C1 segment of cervical spinal cord (tissue), 14 donors: ENCODE results near the gene AKAP5.
"Not testable (repeated sequence)": the region's sequence is repeated elsewhere in the genome, so short reads cannot be mapped to it uniquely, and the experiment has no call there.

Source experiments
- DNase-seq, 14 donors: peaks; one replicate each; lab custom pipeline; 2025; lab: John Stamatoyannopoulos, UW

AKAP5 gene

DNA sequence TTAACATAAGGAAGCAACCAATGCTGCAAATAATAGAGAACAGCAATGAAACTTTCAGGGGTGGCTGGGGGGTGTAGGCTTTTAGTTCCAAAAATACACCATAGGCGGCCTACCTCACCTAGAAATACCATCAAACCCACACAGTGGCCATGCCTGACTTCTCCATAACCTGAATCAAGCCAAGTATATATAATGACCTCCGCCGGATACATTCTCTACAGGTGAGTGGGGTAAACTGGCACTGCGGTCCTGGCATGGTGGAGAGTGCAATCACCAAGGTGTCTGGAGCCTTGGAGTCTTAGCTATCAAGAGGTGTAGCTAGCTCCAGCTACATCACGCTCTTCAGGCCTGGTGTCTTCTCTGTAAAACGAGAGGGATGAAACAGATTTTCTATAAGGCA, 37.2 kb downstream of the AKAP5 start:
- DNase-seq, result peak in 1 of 14 donors; percentile 11

DNA sequence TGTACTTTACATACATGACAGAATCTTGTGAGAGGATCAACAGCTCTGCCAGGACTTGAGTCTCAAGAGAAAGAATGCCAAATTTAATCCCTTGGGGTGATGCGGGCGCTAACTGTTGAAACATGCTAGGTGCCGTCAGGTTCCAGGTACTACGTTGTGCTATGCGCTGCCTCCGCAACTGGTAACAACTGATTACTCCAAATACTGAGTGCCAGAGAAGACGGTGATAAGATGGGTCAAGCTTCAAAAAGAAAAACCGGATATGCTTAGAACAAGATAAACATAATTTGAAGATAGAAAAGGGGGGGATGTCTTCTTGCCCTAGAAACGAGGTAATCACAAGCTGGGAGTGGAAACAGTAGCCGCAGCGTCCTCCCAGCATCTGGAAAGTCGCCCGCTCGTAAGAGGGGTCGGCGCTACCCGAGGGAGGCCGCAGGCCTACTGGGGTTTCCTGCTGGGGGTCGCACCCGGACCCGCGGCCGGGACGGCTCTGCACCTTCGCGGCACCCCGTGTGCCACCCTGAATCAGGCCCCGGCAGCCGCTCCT, 37.7 kb downstream of the AKAP5 start:
- peak in 3 of 14 donors; percentile 14 to 57 (median 40) for DNase-seq

DNA sequence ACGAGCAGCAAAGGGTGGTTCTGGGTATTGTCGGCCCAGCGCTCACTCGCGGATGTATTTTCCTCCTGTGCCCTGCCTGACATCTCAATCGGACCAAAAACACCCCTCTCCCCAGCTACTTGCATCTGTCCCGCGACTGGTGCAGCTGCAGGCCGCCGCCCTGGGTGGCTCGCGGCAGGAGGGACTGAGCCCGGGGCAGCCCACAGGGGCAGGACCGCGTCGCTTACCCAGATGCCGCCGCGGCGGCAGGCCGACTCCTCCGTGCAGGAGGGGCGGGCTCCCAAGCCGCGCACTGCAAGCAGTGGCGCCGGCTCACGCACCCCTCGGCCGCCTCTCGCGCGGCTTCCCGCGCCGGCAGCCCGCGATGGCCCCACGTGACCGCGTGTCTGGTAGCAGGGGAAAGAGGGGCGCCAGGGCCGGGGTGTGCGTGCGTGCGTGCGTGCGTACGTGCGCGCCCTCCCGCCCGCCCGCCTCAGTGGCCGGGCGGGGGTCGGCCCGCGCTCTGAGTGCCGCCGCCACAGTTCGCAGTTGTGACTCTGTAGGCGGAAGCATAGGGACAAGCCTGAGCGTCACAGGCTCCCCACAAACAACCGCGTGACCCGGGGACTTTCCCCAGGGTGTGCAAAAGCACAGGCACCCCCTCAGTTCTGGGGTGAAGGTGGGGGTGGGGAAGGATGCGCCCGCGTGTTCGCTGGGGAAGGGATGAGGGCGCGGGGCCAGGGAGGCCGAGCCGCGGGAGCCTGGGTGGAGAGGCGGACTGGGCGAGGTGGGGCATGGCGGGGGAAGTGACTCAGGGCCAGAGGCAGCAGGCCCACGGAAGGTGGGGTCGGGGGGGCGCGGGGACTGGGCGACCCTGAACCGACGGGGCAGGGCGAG, 38.4 kb downstream of the AKAP5 start, which contains the start of gene ZBTB25:
Gene ZBTB25 (minus strand): TSS at position 405 of the 876 bp plus-strand sequence. CDS start 13,305 bp downstream, outside the sequence.
- DNase-seq, result peak; percentile 51 to 97 (median 89)

DNA sequence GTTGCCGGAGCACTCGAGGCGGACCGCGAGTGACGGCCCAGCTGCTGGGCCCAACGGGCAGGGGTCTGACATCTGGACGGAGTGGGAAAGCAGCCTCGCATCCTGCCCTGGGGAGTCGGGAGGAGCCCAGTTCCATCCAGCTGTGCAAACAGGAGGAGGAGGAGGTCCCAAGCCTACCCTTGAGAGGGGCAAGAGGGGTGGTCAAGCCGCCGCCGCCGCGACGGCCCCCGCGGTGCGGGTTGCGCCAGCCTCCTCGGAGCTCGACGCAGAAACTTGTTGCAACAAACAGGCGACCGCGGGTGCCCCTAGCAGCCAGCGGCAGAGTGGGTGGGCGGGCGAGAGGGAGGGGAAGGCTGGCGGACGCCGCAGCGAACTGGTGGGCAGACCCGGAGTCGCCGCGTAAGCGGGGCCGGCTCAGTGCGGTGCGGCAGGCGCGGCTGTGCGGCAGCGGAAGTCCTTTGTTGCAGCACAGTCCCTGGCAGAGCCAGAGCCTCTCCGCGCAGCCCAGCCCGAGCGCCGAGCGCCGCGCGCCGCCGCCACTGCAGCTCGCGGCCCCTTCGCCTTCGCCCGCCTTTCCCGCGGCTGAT, 39.1 kb downstream of the AKAP5 start, which contains the start of gene ZBTB1:
Gene ZBTB1 (plus strand): TSS at position 461 of the 587 bp plus-strand sequence. CDS start 16,735 bp downstream, outside the sequence.
- peak in 12 of 14 donors; percentile 68 to 92 (median 82) for DNase-seq

DNA sequence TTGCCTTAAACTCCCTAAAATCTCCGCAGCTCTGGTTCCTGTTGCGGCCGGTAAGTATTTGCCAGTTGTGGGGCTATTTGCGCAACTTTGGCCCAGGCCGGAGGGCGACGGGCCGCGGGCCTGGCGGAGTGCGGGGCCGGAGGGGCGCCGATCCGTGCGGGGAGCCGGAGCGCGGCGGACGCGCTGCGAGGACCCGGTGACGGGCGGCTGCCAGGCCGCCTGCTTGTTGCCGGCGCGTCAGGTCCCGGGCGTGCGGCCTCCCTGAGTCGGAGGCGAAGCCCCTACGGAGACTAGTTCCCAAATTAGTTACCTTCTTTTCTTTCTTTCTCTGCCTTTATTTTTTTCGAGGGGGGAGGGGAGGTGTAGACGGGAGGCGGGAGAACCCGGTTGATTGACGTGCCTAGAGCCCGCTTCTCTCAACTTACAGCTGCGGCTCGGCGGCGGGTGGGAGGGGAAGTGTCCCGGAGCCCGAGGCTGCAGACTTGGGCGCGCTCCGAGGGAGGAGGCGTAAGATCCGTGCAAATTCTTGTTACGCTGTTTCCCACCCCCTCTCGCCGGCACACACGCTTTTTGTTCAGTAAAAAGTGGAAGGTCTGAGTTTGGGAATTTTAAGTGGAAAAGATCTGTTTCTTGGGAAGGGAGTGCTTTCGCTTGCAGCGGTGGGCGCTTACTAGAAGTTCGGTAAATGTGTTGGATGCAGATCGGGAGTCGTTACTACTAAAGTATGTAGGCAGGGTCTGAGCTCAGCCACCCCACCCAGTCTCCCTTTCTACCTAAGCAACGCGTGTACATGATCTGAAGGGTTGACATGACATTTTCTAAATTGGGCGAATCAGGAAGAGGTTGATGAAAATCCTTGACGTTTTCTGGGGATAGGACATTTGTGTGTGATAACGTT, 39.8 kb downstream of the AKAP5 start:
- DNase-seq, result peak; percentile 8 to 91 (median 74)

DNA sequence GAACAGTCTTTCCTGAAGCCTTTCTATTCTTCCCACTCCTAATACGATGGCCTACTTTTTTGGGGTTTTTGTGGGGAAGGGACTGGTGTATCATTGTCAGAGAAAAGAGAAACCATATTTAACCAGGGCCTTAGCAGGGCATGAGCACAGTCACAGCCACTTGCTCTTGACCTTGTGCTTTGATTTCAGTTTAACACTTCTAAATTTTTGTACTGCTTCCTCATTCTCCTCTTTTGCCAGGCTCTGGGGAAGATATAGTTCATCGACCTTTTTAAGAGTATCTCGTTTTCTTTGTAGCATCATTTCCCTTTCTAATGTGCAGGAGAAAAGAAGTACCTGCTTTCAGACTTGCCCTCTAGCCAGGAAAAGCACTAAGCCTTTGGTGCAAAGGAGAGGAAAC, 41.4 kb downstream of the AKAP5 start:
- DNase-seq, result no peak

DNA sequence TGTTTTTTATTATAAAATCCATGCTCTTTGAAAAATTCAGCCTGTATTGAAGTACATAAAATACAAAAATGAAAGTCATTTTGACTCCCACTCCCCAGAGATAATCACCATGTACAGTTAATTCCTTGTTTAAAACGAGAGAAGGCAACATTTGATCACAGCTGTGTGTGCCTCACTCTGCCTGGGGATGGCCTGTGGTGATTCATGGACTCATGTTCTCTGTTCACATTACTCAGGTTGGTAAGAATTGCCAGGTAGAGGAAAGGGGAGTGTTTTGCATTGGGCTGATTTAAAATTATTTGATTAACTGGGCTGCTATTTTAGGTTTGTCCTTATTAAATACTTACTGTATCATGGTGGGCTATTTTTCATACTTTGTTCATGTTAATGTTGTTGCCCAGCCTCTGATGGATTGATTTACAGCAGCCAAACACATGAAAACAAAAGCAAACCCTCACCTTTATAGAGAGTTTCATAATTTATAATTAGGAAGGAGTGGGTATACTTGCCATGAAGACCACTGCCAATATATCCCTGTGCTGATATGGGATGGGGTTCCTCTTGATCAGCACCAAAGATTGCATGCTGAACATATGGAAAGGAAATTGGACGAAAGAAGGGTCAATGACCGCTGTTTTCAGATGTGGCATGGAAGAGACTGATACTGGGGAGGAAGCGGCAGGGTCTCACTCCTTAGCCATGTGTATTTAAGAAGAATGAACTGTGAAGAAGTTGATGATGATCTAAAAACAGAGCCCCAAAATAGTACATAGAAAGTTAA, 42.3 kb downstream of the AKAP5 start:
- DNase-seq, result no peak

DNA sequence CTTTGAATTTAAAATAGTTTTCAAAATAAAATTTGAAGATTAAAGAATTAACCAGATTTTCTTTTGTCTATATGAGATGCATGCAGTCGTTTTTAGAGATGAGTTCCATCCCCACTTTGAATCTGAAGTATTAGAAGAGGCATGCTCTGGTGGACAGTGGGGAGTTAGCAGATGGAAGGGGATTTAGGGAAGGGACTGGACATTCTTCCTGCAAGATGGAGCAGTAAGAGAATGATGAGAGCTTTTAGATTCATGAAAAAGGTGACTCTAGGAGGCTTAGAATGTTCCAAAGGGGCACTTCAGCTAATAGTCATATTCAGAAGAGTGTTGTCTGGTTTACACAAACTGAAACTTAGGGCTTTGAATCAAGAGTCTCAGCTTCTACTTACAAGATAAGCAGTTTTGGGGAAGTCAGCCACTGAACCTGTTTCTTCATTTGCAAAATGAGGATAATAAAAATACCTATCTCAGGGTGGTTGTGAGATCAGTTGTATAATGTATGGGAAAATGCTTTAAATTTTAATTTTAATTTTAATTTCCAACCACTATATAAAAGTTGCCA, 43.0 kb downstream of the AKAP5 start:
- DNase-seq, result no peak

DNA sequence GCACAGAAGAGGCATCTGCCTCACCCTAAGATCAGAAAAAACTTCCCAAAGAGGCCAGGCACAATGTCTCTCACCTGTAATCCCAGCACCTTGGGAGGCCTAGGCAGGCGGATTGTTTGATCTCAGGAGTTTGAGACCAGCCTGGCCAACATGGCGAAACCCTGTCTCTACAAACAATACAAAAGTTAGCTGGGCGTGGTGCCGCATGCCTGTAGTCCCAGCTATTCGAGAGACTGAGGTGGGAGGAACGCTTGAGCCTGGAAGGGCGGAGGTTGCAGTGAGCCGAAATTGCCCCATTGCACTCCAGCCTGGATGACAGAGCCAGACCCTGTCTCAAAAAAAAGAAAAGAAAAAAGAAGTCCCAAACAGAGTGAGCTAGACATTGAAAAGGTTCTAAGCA, 43.7 kb downstream of the AKAP5 start:
- no peak for DNase-seq

DNA sequence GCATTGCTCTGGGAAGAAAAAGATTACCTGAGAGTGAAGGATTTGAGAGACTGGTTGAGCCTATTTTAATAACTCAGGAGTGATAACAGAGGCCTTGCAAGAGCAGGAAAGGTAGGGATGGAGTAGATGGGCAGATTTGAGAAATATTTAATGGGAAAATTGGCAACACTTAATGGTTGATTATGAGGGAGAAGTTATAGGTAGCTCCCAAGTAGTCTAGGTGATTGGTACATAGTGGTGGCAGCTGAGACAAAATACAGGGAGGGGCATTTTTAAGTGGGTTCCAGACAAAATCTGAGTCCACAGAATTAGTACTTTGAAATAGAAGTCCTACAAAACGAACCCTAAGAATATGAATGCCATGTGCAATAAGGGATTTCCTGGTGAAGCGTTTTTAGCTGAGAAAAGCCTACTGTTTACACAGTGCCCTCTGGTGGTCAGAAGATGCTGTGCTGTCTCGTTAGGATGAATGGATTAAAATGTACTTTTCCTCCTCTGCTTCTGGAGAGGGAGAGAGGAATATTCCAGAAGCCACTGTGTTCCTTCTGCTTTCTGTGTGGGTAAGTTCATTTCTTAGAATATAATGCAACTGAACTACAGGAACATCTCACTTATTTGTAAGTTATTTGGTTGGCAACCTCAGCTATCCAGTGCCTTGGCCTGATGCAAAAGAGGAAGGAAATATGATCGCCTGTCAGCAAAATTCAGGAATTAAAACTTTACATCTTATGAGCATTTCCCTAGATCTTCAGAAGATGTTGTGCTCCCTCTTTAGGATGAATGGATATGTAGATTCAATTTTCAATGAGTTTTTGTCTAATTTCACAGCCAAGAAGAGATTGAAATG, 45.7 kb downstream of the AKAP5 start:
- DNase-seq, result peak in 10 of 14 donors; percentile 6 to 72 (median 30)

DNA sequence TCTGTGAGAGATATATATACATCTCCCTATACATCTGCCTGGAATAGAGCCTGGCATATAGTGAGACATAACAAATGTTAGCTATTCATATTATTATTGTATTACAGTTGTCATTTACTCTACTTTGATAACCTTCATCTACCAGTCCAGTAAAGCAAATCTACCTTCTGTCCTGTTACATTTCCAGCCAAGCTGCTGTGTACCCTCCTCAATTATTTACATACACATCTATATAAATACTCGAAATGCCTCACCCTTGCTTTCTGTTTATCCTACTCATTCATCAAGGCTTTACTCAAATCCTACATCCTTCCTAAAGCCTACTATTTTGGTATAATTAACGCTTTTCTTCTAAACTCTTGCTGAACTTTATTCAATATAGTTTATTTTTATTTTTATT, 48.0 kb downstream of the AKAP5 start:
- DNase-seq, result no peak

DNA sequence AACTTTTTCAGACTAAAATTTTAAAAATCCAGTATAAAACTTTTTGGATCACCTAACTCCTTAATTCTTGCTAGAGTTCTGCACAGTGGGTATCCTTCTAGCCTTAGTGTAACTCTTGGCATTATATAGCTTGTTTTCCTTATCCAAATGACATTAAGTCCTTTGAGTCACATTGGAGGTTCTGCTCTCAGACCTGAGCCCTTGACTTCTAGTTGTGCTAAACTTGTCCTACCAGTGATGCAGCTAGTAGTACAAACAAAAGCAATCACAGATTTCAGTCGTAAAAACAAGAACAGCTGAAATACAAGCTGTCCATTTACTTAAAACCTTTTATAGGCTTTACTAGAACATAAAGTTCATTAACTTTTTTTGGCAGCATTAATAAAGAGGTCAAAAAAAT, 49.8 kb downstream of the AKAP5 start:
- DNase-seq, result no peak

DNA sequence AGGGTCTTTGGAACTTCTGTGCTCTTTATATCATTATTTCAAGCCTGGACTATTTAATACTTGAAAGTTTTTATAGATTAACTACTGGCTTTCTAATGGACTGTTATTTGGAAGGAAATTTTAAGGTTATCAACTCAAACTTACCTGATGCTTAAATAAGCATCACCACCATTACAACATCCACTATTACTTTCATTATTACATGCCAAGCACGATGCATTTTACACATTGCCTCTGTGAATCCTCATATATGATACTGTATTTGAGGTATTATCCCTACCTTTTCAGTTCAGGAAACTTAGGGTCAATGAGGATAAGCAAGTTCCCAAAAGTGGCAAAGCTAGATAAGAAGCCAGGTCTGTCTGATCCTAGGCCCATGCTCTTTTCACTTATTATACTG, 51.7 kb downstream of the AKAP5 start:
- no peak for DNase-seq

DNA sequence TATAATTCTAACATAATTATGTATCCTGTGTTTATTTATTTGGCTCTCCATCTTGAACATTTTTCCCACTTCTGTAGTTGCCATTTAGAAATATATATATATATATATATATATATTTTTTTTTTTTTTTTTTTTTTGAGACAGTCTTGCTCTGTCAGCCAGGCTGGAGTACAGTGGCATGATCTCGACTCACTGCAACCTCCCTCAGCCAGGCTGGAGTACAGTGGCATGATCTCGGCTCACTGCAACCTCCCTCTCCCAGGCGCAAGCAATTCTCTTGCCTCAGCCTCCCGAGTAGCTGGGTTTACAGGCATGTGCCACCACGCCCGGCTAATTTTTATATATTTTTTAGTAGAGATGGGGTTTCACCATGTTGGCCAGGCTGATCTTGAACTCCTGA, 52.4 kb downstream of the AKAP5 start:
- not testable (repeated sequence) for DNase-seq

DNA sequence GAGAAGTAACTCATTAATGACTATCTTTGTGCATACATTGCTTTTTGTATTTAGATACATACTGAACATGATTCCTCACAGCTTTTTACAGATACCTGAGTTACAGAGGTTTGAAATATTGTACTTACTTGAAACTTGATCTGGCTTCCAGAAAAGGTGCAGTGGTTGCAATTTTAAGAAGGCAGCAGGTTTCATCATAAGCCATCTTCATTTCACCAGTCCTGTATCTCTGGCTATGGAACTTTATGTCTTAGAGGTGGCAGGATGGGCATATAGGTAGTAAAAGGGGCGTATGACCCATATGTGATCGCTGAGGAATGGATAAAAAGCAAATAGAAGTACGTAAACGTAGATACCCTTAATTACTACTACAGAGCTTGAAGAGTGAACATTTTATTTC, 52.9 kb downstream of the AKAP5 start:
- no peak for DNase-seq

DNA sequence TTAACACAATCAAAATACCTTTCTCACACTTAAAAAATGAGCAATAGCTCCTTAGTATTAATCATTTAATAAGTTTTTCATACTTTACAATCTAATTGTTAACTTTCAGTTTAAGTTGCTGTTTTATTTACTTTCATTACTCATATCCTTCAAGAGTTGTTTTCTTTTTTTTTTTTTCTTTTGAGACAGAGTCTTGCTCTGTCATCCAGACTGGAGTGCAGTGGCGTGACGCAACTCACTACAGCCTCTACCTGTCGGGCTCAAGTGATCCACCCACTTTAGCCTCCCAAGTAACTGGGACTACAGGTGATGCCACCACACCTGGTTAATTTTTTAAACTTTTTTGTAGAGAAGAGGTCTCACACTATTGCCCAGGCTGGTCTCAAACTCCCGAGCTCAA, 55.4 kb downstream of the AKAP5 start:
- DNase-seq, result no peak

DNA sequence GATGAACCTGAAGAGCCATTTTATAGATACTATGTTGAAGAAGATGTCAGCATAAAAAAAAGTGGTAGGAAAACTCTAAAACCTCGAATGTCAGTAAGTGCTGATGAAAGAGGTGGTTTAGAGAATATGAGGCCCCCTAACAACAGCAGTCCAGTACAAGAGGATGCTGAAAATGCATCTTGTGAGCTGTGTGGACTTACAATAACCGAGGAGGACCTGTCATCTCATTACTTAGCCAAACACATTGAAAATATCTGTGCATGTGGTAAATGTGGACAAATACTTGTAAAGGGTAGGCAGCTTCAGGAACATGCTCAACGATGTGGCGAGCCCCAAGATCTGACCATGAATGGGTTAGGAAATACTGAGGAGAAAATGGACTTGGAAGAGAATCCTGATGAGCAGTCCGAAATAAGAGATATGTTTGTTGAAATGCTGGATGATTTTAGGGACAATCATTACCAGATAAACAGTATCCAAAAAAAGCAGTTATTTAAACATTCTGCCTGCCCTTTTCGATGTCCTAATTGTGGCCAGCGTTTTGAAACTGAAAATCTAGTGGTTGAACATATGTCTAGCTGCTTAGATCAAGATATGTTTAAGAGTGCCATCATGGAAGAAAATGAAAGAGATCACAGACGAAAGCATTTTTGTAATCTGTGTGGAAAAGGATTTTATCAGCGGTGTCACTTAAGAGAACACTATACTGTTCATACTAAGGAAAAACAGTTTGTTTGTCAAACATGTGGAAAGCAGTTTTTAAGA, 57.5 kb downstream of the AKAP5 start:
- no peak for DNase-seq
